Upper lobe of right lung (tissue), 1 donor: ENCODE results near the gene LZTS2. TPM values are rescaled to one million over a fixed set of nuclear protein-coding genes. Genes with fewer than 3 reads are reported as not detected.

Source experiments
- ATAC-seq: fragments of 200-7000 bp; cut with Tn5 transposase; one replicate; pipeline ENCODE4 v1.9.1; 2020; ENCODE audit warnings: mild to moderate bottlenecking, moderate library complexity
- DNase-seq: peaks from one replicate; pipeline ENCODE4 v3.0.0-alpha.2; 2020
- H3K27ac ChIP-seq: fragments of 200-600 bp; one replicate; pipeline ENCODE4 v1.8.0; 2022
- H3K27me3 ChIP-seq: fragments of 200-600 bp; one replicate; pipeline ENCODE4 v1.8.0; 2022; ENCODE audit warnings: mild to moderate bottlenecking
- H3K36me3 ChIP-seq: fragments of 200-600 bp; one replicate; pipeline ENCODE4 v1.8.0; 2022
- H3K4me1 ChIP-seq: fragments of 200-600 bp; one replicate; pipeline ENCODE4 v1.8.0; 2022
- H3K4me3 ChIP-seq: fragments of 200-600 bp; one replicate; pipeline ENCODE4 v1.8.0; 2022; ENCODE audit warnings: mild to moderate bottlenecking
- H3K9me3 ChIP-seq: fragments of 200-600 bp; one replicate; pipeline ENCODE4 v1.8.0; 2022
- intact Hi-C: fragments of 100-400 bp; cut with DNase I; formaldehyde crosslinking; loops from one replicate; pipeline ENCODE4 v1.11.0; 2022
- total RNA-seq: library from RNA; stranded (reverse); fragmentation: NEBNext Ultra II Directional; extraction: Animal tissue kit (Norgen Biotek cat#: 25700); gene quantifications from one replicate; pipeline ENCODE4 v1.2.1, GENCODE V29; 2021
- TF ChIP-seq, protein P1 (sequence below): fragments of 200-600 bp; IDR thresholded peaks from one replicate; pipeline ENCODE4 v1.8.0; 2022; ENCODE audit warnings: antibody characterized with exemption
- donor health status: DM: no; HTN: yes; CAD: no; lungs with severe emphysema.

The LZTS2 gene
- total RNA-seq, 1 donor from 2014 or later: 50.0 TPM

DNA sequence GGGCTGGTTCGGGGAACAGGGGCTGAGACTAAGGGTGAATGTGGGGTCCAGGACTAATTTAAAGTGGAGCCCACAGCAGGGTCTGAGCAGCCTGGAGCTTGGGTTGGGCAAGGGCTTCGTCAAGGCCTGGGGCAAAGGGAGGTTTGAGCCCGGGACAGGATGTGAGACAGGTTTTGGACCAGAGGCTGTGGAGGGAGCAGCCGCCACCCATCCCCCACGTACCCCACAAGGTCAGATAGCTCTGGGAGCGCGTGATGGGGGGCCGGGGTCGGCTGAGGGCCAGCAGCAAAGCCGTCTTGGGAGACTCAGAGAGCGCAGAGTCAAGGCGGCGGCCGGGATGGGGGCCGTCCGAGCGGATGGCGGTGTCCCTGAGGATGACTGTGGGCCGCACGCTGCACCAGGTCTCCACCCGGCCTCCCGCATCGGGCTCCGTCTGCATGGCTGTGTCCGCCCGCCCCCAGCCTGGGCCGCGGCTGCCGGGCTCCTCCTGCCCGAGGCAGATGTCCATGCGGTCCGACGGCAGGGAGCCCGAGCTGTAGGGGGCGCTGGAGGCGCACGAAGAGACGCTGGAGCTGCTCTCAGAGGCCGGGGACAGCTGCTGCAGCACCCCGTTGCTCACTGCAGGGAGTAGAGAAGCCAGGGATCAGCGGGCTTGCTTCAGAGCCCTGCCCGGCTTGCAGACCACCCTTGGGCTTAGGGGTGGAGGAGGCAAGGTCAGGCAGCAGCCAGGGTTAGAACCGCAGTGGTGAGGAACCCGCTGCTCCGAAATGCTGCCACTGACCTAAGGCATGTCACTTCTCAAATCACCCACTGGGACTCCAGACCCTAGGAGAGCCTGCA is 19.2 kb downstream of the LZTS2 start:
- TF ChIP-seq, protein P1, sequence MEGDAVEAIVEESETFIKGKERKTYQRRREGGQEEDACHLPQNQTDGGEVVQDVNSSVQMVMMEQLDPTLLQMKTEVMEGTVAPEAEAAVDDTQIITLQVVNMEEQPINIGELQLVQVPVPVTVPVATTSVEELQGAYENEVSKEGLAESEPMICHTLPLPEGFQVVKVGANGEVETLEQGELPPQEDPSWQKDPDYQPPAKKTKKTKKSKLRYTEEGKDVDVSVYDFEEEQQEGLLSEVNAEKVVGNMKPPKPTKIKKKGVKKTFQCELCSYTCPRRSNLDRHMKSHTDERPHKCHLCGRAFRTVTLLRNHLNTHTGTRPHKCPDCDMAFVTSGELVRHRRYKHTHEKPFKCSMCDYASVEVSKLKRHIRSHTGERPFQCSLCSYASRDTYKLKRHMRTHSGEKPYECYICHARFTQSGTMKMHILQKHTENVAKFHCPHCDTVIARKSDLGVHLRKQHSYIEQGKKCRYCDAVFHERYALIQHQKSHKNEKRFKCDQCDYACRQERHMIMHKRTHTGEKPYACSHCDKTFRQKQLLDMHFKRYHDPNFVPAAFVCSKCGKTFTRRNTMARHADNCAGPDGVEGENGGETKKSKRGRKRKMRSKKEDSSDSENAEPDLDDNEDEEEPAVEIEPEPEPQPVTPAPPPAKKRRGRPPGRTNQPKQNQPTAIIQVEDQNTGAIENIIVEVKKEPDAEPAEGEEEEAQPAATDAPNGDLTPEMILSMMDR: peak; percentile 72
- DNase-seq: peak; percentile 92
- Histone ChIP-seq H3K36me3 (no peaks in the 10 kb centered on the region), H3K9me3 (no peaks in the 10 kb centered on the region), H3K27me3 (peaks cover 17% of the 10 kb centered on the region), H3K27ac (no peak overlapping the region), H3K4me3 (no peak overlapping the region), H3K4me1 (peaks cover 9% of the 10 kb centered on the region)
- intact Hi-C loops: no loop called here
- peak; percentile 86 for ATAC-seq

DNA sequence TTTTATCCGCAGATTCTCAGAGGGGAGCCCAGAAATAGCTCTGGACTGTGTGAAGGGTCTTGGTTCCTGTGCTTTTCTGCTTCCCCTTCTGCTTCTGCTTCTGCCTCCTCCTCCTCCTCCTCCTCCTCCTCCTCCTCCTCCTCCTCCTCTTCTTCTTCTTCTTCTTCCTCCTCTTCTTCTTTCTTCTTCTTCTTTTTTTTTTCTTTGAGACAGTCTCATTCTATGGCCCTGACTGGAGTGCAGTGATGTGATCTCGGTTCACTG is 19.8 kb downstream of the LZTS2 start:
- intact Hi-C loops: no loop called here
- DNase-seq (no peak), ATAC-seq (no peak)
- Histone ChIP-seq H3K4me1 (peaks cover 4% of the 10 kb centered on the region), H3K27ac (no peak overlapping the region), H3K9me3 (no peaks in the 10 kb centered on the region), H3K27me3 (peaks cover 17% of the 10 kb centered on the region), H3K36me3 (no peaks in the 10 kb centered on the region), H3K4me3 (no peak overlapping the region)
- TF ChIP-seq, protein P1: no peak

DNA sequence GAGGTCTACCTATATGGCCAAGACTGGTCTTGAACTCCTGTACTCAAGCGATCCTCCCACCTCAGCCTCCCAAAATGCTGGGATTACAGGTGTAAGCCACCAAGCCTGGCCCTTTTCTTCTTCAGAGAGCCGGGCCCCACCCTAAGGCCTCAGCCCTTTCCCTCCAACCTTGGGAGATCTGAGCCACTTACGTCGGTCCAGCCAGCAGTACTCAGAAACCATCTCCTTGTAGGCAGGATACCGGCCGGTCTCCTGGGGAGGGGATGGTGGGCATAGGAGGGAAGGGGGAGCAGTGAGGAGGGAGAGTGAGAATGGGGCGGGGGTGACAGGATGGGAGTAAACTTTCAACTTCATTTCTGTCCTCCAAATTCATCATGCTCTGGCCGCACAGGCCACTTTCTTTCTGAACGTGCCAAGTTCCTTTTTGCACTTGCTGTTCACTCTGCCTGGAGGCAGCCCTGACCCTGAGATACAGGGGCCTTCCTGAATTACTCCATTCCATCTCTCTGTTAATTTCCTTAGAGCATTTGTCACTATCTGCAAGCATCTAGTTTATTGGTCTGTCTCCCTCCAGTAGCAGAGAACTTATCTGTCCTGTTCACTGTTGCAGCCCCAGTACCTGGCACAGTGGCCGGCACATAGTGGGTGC is 20.9 kb downstream of the LZTS2 start:
- no peaks in the 10 kb centered on the region for H3K36me3 ChIP-seq
- no peak for ATAC-seq
- no peaks in the 10 kb centered on the region for H3K9me3 ChIP-seq
- peaks cover 4% of the 10 kb centered on the region for H3K4me1 ChIP-seq
- no peak for DNase-seq
- no peak overlapping the region for H3K27ac ChIP-seq
- TF ChIP-seq, protein P1: no peak
- no peak overlapping the region for H3K4me3 ChIP-seq
- H3K27me3 ChIP-seq: peaks cover 17% of the 10 kb centered on the region
- intact Hi-C loops: no loop called here

DNA sequence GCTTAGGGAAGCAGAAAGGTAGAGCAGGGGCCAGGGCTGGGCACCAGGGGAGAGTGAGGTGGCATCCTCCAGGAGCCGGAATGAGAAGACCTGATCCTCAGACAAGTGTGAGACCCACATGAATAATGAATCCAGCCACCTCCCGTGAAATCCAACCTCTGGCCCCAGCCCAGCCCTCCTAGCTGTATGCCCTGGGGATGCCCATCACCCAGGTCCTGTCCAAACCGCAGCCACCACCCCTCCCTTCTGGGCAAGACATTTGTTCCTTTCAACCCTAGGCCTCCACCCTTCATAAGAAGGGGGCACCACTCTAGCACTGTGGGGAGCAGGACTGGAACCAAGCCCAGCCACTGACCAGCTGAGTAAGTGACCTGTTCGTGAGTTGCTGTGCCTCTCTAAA is 21.6 kb downstream of the LZTS2 start:
- Histone ChIP-seq H3K36me3 (no peaks in the 10 kb centered on the region), H3K9me3 (no peaks in the 10 kb centered on the region), H3K27me3 (peaks cover 17% of the 10 kb centered on the region), H3K4me1 (peaks cover 4% of the 10 kb centered on the region), H3K27ac (no peak overlapping the region), H3K4me3 (no peak overlapping the region)
- DNase-seq (peak; percentile 57), ATAC-seq (no peak)
- intact Hi-C loops: no loop called here
- TF ChIP-seq, protein P1: no peak

DNA sequence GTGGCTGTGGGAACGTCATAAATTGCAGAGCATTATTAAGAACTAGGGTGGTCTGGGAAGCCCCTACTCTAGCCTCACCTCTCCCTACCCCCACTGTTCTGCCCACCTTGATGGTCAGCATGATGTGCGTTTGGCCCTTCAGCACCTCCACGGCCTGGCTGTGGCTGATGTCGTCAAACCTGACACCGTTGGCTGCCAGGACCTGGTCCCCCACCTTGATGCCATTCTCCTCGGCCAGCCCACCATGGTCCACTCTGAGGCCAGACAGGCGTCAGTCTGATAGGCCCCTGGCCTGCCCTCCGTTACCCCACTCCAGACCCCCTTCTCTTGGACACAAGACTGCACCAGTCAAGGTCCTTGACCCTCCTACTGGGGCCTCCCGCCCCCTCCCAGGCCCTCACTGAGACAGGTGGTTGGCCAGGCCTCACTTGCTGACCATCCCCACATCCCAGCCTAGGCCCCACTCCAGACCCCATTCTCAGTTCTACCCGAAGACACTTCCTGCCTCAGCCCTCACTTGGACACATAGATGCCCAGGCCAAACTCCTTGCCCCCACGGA is 22.2 kb downstream of the LZTS2 start:
- DNase-seq (peak; percentile 57), ATAC-seq (no peak)
- H3K4me3 ChIP-seq: no peak overlapping the region
- intact Hi-C loops: no loop called here
- TF ChIP-seq, protein P1: no peak
- no peaks in the 10 kb centered on the region for H3K36me3 ChIP-seq
- no peaks in the 10 kb centered on the region for H3K9me3 ChIP-seq
- H3K4me1 ChIP-seq: peaks cover 4% of the 10 kb centered on the region
- H3K27me3 ChIP-seq: peaks cover 16% of the 10 kb centered on the region
- no peak overlapping the region for H3K27ac ChIP-seq
